NK-92 (cell line): ENCODE results near the gene DROSHA.
"Not testable (repeated sequence)": the region's sequence is repeated elsewhere in the genome, so short reads cannot be mapped to it uniquely, and the experiment has no call there.

Source experiments
- DNase-seq: peaks from one replicate; lab custom pipeline; 2025; ENCODE audit not compliant: unreplicated experiment; lab: John Stamatoyannopoulos, UW

The DROSHA gene

DNA sequence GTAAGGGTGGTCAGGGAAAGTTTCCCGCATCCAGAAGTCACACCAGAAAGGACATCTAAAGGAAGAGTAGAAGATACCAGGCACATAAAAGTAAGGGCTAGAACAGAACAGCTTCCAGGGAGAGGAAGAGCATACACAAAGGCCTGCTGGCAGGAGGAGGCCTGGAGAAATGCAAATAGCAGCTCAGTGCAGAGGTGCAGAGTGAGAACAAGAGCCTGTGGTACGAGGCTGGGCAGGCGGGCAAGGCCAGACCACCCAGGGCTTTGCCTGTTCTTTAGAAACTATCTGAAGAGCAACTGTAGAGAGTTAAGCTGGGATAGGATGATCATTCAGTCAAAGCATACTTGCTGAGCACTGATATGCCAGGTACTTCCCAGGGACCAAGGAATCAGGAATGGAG, 115.3 kb downstream of the DROSHA start:
- no peak for DNase-seq

DNA sequence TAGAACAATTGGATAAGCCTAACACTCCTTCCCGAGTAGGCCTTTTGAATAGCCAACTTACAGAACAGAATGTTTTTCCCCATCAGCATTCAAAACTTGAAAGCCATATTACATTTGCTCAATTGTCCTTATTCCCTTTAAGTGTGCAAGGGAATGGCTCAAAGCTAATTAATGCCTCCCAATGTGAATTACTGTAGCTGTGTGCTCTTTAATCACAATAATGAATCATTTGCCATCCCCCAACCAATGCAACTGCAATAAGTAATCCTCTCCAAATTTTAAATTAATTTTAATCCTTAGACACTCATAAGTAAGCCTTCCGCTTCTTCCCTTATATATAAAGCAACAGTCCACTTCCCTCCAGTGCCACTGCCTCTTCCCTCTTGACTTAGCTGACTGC, 115.9 kb downstream of the DROSHA start:
- DNase-seq: no peak

DNA sequence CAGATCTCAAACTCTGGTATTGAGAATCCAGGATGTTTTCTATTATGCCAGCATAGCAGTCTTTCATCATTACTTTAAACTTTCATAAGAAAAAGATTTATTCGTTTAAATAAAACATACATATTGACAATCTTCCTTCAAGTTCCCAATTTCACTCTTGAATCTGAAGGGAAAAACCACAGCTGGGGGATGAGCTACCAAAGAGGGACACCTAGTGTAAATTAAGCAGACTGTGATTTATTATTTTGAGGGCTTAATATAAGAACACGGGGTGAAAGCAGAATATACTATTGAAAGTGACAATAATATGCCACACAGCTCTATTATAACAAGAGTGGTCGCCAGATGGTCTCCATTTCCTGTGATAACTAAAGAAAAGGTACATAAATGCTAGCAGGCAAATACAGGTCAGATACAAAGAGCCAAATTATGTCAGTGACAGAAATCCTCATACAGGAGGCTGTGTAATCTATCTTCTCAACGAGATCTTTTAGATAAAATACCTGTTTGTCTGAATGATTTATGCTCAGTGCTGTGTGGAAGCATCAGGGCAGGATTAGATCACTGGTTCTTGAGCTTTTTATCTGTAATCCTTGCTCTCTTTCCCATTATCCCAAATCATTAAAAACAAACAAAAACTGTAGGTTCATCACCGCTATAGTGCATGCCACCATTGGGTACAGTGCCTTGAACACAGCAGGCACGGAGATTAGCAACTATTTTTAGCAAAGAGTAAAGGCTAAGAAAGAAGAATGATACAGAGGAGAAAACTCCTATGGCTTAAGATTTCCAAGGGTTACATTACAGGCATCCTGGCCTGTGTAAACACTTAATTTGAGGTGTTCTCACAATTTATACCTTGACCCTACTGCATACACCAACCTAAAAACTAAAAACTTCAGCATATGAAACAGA, 116.6 kb downstream of the DROSHA start:
- DNase-seq: no peak

DNA sequence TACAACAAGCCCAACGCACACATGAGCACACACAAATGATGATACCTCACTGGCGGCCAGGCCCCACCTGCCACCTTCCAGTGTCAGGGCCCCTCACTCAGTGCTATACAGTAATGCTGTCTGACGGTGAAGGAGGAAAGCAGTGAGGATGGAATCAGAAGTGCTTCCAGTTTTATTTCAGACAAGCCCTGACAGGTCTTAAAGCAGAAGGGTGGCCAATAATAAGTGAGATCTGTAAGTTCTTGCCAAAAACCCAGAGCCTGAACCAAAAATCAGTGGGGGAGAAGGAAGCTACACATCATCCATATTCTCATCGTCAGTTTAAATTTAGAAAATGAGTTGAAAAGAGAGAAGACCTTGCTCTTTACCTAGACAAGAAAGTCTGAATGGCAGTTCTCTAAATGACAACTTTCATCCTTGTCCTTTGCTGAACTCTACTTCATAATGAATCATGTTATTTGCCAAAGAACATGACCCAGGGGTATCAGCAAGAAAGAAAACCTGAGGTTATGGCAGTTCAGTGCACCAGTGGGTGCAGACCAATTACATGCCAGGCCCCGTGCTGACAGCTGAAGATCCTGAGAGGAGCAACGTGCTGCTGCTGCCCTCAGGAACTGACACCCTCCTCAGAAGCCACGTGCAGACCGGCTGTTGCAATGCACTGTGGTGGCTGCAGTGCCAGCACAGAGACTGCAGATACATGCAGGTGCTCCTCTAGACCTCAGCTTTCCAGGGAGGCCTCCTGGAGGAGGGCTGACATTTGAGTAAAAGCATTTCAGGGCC, 118.7 kb downstream of the DROSHA start:
- no peak for DNase-seq

DNA sequence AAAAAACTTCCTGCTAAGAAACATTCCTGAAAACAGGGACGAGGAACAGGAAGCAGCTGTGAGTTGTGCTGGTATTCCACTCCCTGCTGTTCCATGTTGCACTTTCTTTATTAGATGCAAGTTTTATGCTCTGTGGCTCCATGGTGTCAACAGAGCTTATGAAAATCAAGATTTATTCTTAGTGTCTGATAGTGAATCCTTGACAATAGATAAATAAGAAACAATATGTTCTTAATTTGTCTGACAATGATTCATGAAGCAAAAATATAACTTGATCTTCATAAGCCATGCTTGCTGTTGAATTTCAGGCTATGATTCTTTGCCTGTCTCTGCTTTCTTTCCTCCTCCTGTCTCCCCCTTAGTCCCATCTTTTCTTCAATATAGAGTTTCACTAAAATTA, 119.6 kb downstream of the DROSHA start:
- DNase-seq: no peak

DNA sequence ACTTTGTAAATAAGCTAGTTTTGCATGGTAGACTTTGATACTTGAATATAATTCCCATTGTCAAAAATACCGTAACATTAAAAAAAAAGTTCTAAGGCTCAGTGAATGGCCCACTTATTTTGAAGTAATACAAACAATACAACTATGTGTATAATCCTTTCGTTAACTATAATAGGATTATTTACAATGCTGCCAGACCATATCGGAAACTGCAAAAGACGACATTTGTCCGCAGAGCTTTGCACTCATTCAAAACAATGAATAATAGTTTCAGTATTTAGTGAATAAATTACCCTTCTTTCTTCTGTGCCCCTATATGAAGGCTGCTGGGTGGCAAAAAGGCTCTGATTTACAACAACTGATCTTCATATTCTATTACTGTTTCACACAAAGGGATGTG, 121.8 kb downstream of the DROSHA start:
- DNase-seq: no peak

DNA sequence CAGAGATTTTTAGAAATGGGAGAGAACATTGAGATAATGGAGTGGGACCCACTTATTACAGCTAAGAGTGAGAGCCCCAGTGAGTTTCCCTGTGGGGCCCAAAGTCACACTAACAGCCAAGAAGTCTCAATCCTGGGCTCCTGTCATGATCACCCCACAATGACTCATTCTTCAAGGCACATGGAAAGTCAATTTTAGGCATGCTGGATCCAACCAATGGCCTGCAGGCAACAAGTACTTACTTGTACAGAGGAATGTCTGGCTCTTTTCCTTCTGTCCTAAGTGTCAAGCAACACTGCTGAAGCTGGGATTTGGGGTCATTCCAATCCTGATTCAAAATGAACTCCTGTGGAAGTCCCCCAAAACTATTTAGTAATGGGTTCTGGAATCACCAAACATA, 123.1 kb downstream of the DROSHA start:
- DNase-seq: no peak

DNA sequence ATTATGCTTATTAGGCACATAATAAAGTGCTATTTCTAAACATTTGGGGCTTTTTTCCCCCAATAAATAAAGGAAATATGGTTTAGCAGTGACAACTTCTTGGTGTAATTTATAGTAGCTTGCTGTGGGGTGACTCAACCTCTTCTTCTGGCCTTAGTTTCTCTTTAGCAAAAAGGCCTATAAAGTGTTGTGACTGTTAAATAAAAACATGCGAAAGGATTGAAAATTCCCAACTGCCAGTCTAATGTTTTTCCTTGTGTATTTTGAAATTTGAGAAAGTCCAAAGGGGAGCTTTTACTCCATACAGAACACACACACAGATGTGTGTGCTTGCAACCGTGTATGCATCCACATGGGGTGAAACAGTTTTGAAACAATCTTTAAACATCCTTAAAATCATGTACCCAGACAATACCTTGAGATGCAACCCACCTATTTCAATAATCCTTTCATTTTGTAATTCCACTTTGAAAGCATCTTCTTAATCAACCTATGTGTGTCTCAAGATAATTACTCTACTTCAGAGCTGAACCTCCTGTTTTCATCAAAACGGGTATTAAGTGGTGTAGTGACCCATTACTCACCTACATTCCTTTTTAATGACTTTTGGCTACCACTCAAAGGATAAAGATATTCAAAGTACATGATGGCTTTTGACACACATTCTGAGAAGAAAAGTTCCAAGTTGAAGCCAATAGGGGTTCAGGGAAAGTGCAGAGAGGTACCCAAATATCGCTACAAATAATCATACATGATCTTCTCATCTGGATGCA, 123.8 kb downstream of the DROSHA start:
- no peak for DNase-seq

DNA sequence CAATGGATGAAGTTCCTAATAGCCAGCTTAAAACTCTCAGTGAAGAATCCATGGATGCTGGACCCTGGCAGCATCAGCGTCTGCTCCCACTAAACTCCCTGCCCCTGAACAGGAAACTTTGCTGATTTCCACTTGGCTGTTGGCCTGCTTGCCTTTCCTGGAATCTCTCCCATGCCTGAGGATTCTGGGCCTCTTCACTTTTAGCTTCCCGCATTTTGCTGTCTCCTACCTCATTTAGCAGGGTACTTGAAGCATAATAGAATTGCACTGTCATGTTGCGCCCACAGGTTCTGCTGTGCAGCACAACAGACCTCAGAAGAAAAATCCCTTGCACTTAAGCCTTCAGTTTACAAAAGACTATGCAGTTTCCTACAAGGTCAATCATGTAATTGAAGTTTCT, 127.6 kb downstream of the DROSHA start:
- no peak for DNase-seq

DNA sequence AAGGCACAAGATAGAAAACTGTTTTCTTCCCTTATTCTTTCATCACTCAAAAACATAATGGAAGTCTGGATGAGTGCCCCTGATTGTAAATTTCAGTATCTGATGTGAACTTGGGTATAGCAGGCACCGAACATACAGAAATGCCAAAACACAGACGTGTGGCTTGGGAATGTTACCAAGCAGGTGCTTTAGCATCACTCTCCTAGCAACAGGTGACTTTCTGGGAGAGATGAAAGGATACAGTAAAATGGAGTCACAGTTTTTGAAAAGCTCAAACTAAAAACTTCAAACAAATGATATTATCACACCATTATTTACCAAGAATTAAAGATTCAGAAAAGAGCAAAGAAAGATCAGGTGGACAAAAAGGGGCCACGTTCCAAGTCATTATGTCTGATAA, 130.2 kb downstream of the DROSHA start:
- DNase-seq: no peak

DNA sequence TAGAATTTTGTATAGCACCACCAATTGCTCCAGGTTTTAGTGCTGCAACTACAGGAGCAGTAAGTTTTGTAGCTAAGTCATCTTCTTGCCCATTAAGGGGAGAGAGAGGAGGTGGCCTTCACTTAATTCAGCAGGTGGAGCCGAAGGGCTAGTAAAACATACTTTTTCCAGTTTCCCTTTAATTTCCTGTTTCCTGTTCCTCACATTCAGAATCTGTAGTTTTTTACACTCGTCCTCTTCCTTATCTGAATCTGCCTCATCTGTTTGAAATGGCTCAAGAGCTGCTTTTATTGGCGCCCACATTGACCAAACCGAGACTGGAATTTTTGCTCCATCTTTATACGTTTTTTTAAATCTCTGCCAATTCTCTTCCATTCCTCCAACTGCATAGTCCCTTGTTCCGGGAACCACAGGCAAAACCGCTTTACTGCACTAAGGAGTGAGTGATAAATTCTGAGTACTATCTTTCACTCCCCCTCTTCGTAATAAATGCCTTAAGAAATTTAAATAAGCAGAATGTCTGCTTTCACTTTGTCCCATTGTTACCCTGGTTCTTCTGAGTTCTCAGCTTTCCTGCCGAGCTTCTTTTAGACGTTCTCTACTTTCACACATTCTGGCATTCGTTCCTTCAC, 133.9 kb downstream of the DROSHA start:
- DNase-seq: no peak

DNA sequence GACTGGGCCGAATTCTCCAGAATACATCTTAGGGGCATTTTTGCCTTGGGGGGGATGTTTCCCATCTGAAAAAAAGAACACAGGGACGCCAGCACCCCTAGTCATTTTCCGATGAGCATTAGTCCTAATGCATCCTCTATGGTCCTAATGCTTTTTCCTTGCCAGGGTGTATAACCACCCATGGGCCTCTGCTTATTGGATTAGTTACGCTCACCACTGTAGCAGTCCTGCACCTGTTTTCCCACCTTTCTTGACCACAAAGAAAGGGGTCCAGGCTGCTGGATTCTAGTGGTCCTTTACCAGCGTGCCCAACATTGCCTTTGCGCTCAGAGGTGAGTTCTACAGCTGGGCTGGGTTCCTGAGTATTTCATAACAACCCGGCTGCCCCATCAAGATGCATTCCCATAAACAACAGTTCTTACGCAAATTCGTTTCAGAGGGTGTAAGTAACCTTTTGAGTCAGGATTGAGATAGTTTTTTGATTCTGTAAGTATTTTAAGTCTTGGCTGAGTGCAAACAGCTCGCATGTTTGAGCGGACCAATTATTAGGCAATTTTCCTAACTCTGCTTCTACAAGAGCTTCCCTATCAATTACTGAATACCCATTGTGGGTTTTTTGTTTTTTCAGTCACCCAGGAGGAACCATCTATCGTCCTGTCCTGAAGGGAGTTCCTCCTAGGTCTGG, 135.1 kb downstream of the DROSHA start:
- no peak for DNase-seq

DNA sequence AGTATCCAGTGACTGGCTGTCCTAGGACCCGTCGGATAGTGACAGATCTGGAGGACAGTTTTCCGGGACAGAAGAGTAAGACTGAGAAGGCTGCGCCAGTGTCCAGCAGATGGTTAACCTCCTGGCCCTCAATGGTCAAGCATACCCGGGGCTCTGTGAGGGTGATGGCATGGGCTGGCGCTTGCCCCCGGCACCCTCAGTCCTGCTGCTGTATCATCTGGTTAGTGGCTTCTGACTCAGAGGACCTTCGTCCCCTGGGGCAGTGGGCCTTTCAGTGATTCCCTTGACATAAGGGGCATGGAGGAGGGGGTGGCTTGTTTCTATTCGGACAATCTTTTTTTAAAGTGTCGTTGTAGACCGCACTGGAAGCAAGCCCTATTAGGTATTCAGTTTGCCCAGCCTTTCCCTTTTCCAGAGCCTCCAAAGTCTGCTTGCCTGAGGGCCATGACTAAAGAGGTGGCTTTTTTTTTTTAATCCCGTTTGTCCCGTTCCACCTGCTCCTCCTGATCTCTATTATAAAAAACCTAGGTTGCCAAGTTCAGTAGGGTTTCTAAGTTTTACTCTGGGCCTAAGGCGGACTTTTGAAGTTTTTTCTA, 136.3 kb downstream of the DROSHA start:
- not testable (repeated sequence) for DNase-seq

DNA sequence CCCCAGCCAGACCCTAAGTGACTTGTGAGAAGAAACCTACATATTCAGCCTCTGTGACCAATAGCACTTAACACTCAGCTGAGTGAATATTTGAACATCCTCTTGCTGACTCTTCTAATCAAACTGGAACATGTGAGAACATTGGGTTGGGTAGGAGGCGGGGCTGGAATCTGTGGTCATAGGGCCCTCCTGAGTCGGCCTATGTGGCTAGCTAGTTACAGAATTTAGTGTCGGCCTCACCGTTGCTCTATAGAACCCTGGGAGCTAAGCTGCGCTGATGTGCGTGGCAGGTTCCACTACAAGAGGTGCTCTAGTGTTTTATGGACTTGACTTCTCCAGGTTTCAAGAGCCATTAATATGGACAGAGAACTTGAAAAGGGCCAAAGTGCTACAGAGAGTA, 138.8 kb downstream of the DROSHA start:
- DNase-seq: no peak

DNA sequence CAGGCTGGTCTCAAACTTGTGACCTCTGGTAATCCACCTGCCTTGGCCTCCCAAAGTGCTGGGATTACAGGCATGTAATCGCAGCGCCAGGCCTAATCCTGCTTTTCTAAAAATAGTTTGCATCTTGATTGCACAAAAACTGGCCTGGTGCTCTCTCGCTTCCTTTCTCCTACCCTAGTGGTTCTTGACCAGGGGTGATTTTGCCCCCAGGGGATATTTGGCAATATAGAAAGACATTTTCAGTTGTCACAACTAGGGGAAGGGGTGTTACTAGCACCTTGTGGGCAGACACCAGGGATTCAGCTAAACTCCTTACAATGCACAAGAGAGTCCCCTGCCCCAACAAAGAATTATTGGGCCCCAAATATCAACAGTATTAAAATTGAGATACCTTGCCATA, 139.8 kb downstream of the DROSHA start:
- DNase-seq: no peak

DNA sequence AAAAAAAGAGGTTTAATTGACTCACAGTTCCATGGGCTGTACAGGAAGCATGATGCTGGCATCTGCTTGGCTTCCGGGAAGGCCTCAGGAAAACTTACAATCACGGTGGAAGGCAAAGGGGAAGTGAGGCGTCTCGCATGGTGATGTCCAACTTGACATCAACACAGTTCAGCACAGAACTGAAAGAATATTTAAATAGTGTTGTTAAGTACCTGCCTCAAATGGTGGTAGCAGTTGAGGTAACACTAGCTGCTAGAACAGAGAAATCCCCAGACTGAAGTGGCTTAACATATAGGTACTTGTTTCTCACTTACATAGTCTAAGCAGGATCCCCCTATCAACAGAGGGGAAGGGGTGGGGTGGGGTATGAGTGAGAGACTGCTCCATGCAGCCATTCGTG, 141.6 kb downstream of the DROSHA start:
- no peak for DNase-seq

DNA sequence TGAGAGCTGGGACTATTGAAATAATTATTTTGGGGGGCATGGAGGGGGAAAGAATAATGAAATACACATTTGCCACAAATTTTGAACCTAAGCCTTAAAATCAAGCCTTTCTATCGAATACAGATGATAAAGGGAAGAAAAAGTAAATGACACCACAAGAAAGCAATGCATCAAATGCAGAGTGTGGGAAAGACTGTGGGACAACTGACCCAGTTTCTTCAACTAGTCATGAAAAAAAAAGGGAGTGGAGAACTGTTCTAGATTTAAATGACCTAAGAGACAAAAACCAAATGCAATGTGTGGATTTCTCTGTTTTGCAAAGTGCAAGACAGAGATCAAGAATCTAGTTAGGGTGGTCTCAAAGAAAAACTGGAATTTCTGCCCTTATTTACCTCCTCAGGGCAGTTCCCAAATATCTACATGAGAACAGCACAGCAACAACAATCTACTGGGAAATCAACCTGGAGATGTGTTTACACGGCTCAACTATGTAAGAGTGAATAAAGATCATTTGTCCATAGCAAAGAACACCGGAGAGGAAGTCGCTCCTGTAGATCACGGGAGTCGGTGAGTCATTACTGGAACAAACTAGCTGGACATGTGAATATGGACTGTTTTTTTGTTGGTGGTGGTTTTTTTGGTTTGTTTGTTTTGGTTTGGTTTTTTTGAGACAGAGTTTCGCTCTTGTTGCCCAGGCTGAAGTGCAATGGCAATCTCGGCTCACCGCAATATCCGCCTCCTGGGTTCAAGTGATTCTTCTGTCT, 145.9 kb downstream of the DROSHA start:
- no peak for DNase-seq

DNA sequence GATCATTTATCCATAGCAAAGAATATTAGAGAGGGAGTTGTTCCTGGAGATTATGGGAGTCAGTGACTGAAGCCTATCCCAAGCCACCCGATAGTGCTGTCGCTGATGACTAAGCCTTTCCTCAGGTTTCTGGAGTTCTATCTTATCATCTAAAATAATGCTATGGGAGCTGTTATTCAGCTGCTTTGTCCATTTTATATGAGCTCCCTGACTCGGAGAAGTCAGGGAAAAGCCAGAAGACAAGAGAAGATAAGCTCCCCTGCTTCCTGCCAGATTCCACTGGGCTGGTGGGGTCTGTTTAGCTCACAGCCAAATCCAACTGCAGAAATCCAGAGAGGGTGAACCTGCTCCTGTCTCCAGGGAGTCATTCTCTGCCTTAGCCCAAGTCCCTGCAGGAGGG, 148.2 kb downstream of the DROSHA start:
- no peak for DNase-seq
